ENCODE results near the gene EIF4G3.
"Not testable (repeated sequence)": the region's sequence is repeated elsewhere in the genome, so short reads cannot be mapped to it uniquely, and the experiment has no call there.

EIF4G3 gene

GRCh38 chr1:20867062-20867461, 309.6 kb downstream of the EIF4G3 start:
- no peak for DNase-seq

- DNase-seq = no peak
Measured at GRCh38 chr1:20865001-20865400, 311.7 kb downstream of the EIF4G3 start.

- DNase-seq = no peak
Measured at GRCh38 chr1:20854529-20854928, 322.2 kb downstream of the EIF4G3 start.

- not testable (repeated sequence) for DNase-seq
Measured at GRCh38 chr1:20851791-20852190, 324.9 kb downstream of the EIF4G3 start.

GRCh38 chr1:20850021-20850420, 326.7 kb downstream of the EIF4G3 start:
- no peak for DNase-seq

- no peak for DNase-seq
Measured at GRCh38 chr1:20849100-20849499, 327.6 kb downstream of the EIF4G3 start.

- DNase-seq = no peak
Measured at GRCh38 chr1:20848162-20848561, 328.5 kb downstream of the EIF4G3 start.

- DNase-seq = no peak
Measured at GRCh38 chr1:20847611-20848080, 329.1 kb downstream of the EIF4G3 start.

- no peak for DNase-seq
Measured at GRCh38 chr1:20846461-20847374, 330.0 kb downstream of the EIF4G3 start.

- no peak for DNase-seq
Measured at GRCh38 chr1:20840731-20841130, 336.0 kb downstream of the EIF4G3 start.

GRCh38 chr1:20837554-20838192, 339.0 kb downstream of the EIF4G3 start:
- DNase-seq = no peak

GRCh38 chr1:20836230-20836629, 340.5 kb downstream of the EIF4G3 start:
- DNase-seq = no peak

GRCh38 chr1:20834780-20835179, 341.9 kb downstream of the EIF4G3 start:
- DNase-seq = no peak

GRCh38 chr1:20834192-20834591, 342.5 kb downstream of the EIF4G3 start:
- DNase-seq = no peak

- no peak for DNase-seq
Measured at GRCh38 chr1:20830378-20830777, 346.3 kb downstream of the EIF4G3 start.

- DNase-seq = no peak
Measured at GRCh38 chr1:20829946-20830345, 346.8 kb downstream of the EIF4G3 start.

GRCh38 chr1:20829531-20829930, 347.2 kb downstream of the EIF4G3 start:
- DNase-seq = no peak

- DNase-seq = no peak
Measured at GRCh38 chr1:20823845-20824244, 352.9 kb downstream of the EIF4G3 start.

- no peak for DNase-seq
Measured at GRCh38 chr1:20821466-20821865, 355.2 kb downstream of the EIF4G3 start.

GRCh38 chr1:20819818-20820217, 356.9 kb downstream of the EIF4G3 start:
- no peak for DNase-seq

GRCh38 chr1:20814534-20814871, 362.2 kb downstream of the EIF4G3 start:
- no peak for DNase-seq

GRCh38 chr1:20811916-20812315, 364.8 kb downstream of the EIF4G3 start:
- DNase-seq = no peak

- no peak for DNase-seq
Measured at GRCh38 chr1:20793236-20793635, 383.5 kb downstream of the EIF4G3 start.

GRCh38 chr1:20792196-20792595, 384.5 kb downstream of the EIF4G3 start:
- no peak for DNase-seq

Data from CD4-positive, alpha-beta T cell treated with Interleukin-21 for 1 hour (primary cell).